ENCODE results near the gene TM9SF3.
"Not testable (repeated sequence)": the region's sequence is repeated elsewhere in the genome, so short reads cannot be mapped to it uniquely, and the experiment has no call there.

The TM9SF3 gene

GRCh38 chr10:96578022-96578421, 8.8 kb downstream of the TM9SF3 start:
- peaks cover 98% of the 10 kb centered on the region for H3K79me2 ChIP-seq (ENCODE audit: insufficient read depth, low read length)
- H3K4me2 ChIP-seq (ENCODE audit: low read depth, low read length, poor library complexity, severe bottlenecking), result no peak overlapping the region
- H2AFZ ChIP-seq (ENCODE audit: low read depth, low read length, severe bottlenecking), result no peak overlapping the region
- no peak overlapping the region for H3K27ac ChIP-seq (ENCODE audit: low read depth, low read length)
- peaks cover 12% of the 10 kb centered on the region; the same call in 1 of the 2 replicates for H3K36me3 ChIP-seq (ENCODE audit: low read length)
- H3K9me3 ChIP-seq (ENCODE audit: insufficient read depth, low read length), result no peaks in the 10 kb centered on the region
- peaks cover 16% of the 10 kb centered on the region for H3F3A ChIP-seq (ENCODE audit: insufficient read depth)
- H3K27me3 ChIP-seq (ENCODE audit: low read length), result no peaks in the 10 kb centered on the region
- no peak for TF ChIP-seq EZH2phosphoT487 (conservative IDR thresholded peaks at IDR 0.05; ENCODE audit: low read length)
- TF ChIP-seq CTCF (IDR thresholded peaks at IDR 0.05; ENCODE audit: insufficient read depth, low read length, poor library complexity, severe bottlenecking), result no peak
- H3K9me2 ChIP-seq (replicated peaks; ENCODE audit: insufficient read depth, low read length), result no peaks in the 10 kb centered on the region
- H3K9ac ChIP-seq (ENCODE audit: low read length), result no peak overlapping the region
- peaks cover 31% of the 10 kb centered on the region for H4K20me1 ChIP-seq (ENCODE audit: low read depth, low read length)
- H3K4me3 ChIP-seq (ENCODE audit: insufficient read depth, low read length, poor library complexity, severe bottlenecking), result no peak overlapping the region

GRCh38 chr10:96577069-96577468, 9.7 kb downstream of the TM9SF3 start:
- H3K9me3 ChIP-seq (ENCODE audit: insufficient read depth, low read length), result no peaks in the 10 kb centered on the region
- H3K79me2 ChIP-seq (ENCODE audit: insufficient read depth, low read length), result peaks cover 98% of the 10 kb centered on the region
- H3K4me2 ChIP-seq (ENCODE audit: low read depth, low read length, poor library complexity, severe bottlenecking), result no peak overlapping the region
- H3K9ac ChIP-seq (ENCODE audit: low read length), result no peak overlapping the region
- TF ChIP-seq EZH2phosphoT487 (conservative IDR thresholded peaks at IDR 0.05; ENCODE audit: low read length) (no peak), CTCF (IDR thresholded peaks at IDR 0.05; ENCODE audit: insufficient read depth, low read length, poor library complexity, severe bottlenecking) (no peak)
- H3K27ac ChIP-seq (ENCODE audit: low read depth, low read length), result no peak overlapping the region
- no peaks in the 10 kb centered on the region for H3K27me3 ChIP-seq (ENCODE audit: low read length)
- no peak overlapping the region for H2AFZ ChIP-seq (ENCODE audit: low read depth, low read length, severe bottlenecking)
- no peak overlapping the region for H3K4me3 ChIP-seq (ENCODE audit: insufficient read depth, low read length, poor library complexity, severe bottlenecking)
- H4K20me1 ChIP-seq (ENCODE audit: low read depth, low read length), result peaks cover 38% of the 10 kb centered on the region
- peaks cover 12% of the 10 kb centered on the region; the same call in 1 of the 2 replicates for H3K36me3 ChIP-seq (ENCODE audit: low read length)
- peaks cover 16% of the 10 kb centered on the region for H3F3A ChIP-seq (ENCODE audit: insufficient read depth)
- H3K9me2 ChIP-seq (replicated peaks; ENCODE audit: insufficient read depth, low read length), result no peaks in the 10 kb centered on the region

GRCh38 chr10:96576277-96576980, 10.4 kb downstream of the TM9SF3 start:
- peaks cover 12% of the 10 kb centered on the region; the same call in 1 of the 2 replicates for H3K36me3 ChIP-seq (ENCODE audit: low read length)
- H3K27ac ChIP-seq (ENCODE audit: low read depth, low read length), result no peak overlapping the region

GRCh38 chr10:96574564-96574963, 12.2 kb downstream of the TM9SF3 start:
- peaks cover 17% of the 10 kb centered on the region; the same call in 1 of the 2 replicates for H3K36me3 ChIP-seq (ENCODE audit: low read length)
- not testable (repeated sequence) for H3K9ac ChIP-seq (ENCODE audit: low read length); H3K27me3 ChIP-seq (ENCODE audit: low read length); H3K9me2 ChIP-seq (replicated peaks; ENCODE audit: insufficient read depth, low read length); H3K4me2 ChIP-seq (ENCODE audit: low read depth, low read length, poor library complexity, severe bottlenecking); H3F3A ChIP-seq (ENCODE audit: insufficient read depth); H3K4me3 ChIP-seq (ENCODE audit: insufficient read depth, low read length, poor library complexity, severe bottlenecking); H3K27ac ChIP-seq (ENCODE audit: low read depth, low read length); H2AFZ ChIP-seq (ENCODE audit: low read depth, low read length, severe bottlenecking); H3K9me3 ChIP-seq (ENCODE audit: insufficient read depth, low read length)
- peaks cover 98% of the 10 kb centered on the region for H3K79me2 ChIP-seq (ENCODE audit: insufficient read depth, low read length)
- peaks cover 44% of the 10 kb centered on the region for H4K20me1 ChIP-seq (ENCODE audit: low read depth, low read length)

More at GRCh38 chr10:96576277-96576980, 10.4 kb downstream of the TM9SF3 start:
- Histone ChIP-seq H3F3A (ENCODE audit: insufficient read depth) (peaks cover 12% of the 10 kb centered on the region), H4K20me1 (ENCODE audit: low read depth, low read length) (peaks cover 42% of the 10 kb centered on the region), H2AFZ (ENCODE audit: low read depth, low read length, severe bottlenecking) (no peak overlapping the region), H3K79me2 (ENCODE audit: insufficient read depth, low read length) (peaks cover 98% of the 10 kb centered on the region), H3K9me2 (replicated peaks; ENCODE audit: insufficient read depth, low read length) (no peaks in the 10 kb centered on the region), H3K9me3 (ENCODE audit: insufficient read depth, low read length) (no peaks in the 10 kb centered on the region), H3K9ac (ENCODE audit: low read length) (no peak overlapping the region), H3K4me3 (ENCODE audit: insufficient read depth, low read length, poor library complexity, severe bottlenecking) (no peak overlapping the region), H3K4me2 (ENCODE audit: low read depth, low read length, poor library complexity, severe bottlenecking) (no peak overlapping the region), H3K27me3 (ENCODE audit: low read length) (no peaks in the 10 kb centered on the region)
- TF ChIP-seq EZH2phosphoT487 (conservative IDR thresholded peaks at IDR 0.05; ENCODE audit: low read length) (no peak), CTCF (IDR thresholded peaks at IDR 0.05; ENCODE audit: insufficient read depth, low read length, poor library complexity, severe bottlenecking) (no peak)
